ENCODE data around the gene DTX2.
"Not testable (repeated sequence)": the region's sequence is repeated elsewhere in the genome, so short reads cannot be mapped to it uniquely, and the experiment has no call there.

The DTX2 gene

DNA sequence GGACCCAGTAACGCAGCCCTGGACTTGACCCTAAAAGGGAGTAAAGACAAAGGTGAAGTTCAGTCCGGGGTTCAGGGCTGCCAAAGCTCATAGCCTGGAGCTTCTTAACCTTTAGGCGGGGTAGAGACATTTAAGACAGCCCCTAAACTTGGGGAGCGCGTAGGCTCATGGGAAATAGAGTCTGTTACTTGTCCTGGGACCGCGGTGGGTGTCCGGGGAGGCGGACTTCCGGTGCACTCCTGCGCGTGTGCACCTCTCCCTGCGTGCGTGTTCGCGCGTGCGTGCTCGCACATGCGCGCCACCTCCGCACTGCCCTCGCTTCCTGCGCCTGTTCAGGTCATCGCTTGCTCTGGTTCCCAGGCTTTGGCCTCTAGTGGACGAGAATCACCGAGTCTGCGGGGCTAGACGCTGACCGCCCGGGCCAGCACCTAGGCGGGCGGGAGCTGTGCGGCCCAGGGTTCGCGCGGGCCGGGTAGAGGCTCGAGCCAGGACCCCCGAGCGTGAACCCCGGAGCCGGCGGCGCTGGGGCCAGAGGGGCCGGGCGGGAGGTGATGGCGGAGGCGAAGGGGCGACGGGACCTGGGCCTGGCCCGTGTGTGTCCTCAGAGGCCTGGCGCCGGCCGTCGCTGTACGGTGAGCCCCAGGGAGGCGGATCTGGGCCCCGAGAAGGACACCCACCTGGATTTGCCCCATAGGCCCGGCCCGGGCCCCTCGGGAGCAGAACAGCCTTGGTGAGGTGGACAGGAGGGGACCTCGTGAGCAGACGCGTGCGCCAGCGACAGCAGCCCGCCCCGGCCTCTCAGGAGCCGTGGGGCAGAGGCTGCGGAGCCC is 87.7 kb downstream of the DTX2 start:
- ATAC-seq (peak; percentile 100), DNase-seq (peak; percentile 90)
- not testable (repeated sequence) for H3K9me3 Mint-ChIP-seq, H3K27me3 Mint-ChIP-seq
- Mint-ChIP-seq H3K4me3 (peak overlapping the region; percentile 94), H3K4me1 (peaks cover 29% of the 10 kb centered on the region), H3K27ac (peak overlapping the region; percentile 93), H3K36me3 (ENCODE audit: low read depth) (peaks cover 17% of the 10 kb centered on the region)

DNA sequence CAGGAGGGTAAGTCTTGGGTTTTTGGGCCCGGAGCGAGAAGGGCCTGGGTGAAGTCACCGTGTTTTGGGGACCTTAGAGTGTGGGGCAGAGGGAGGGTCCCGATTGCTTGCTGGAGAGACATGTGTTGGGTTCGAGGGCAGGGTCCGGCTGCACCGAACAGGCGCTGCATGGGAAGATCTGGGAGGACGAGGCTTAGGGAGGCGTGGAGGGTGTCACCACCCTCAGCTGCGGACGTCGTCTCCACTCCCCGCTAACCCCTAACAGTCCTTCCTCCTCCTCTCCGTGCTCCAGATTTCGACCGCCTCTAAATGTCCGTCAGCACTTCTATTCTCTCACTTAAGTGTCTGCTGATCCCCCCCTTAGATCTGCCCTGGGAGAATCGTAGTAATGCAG is 88.3 kb downstream of the DTX2 start:
- DNase-seq = peak; percentile 18
- H3K4me1 Mint-ChIP-seq = peaks cover 30% of the 10 kb centered on the region
- peak overlapping the region; percentile 93 for H3K27ac Mint-ChIP-seq
- peak overlapping the region; percentile 94 for H3K4me3 Mint-ChIP-seq
- not testable (repeated sequence) for ATAC-seq, H3K9me3 Mint-ChIP-seq, H3K27me3 Mint-ChIP-seq
- peaks cover 19% of the 10 kb centered on the region for H3K36me3 Mint-ChIP-seq (ENCODE audit: low read depth)

DNA sequence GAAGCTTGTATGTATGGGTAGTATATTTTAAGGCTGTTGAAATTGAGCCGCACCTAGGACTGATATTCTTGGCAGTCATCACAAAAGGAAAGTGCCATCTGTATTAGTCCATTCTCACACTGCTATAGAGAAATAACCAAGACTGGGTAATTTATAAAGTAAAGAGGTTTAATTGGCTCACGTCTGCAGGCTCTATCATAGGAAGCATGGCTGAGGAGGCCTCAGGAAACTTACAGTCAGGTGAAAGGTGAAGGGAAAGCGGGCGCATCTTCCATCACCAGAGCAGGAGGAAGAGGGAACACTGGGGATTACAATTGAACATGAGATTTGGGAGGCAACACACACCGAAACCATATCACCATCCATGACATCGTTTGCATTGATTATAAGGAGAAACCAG is 90.5 kb downstream of the DTX2 start:
- not testable (repeated sequence) for H3K27ac Mint-ChIP-seq, H3K27me3 Mint-ChIP-seq

More for the DNA sequence above, 90.5 kb downstream of the DTX2 start:
- Mint-ChIP-seq H3K4me1 (peaks cover 42% of the 10 kb centered on the region), H3K4me3 (peak overlapping the region; percentile 22), H3K36me3 (ENCODE audit: low read depth) (peaks cover 26% of the 10 kb centered on the region)
- H3K9me3 Mint-ChIP-seq, DNase-seq, ATAC-seq: not testable (repeated sequence)
